A673 (cell line): ENCODE results near the gene PIGU.

Source experiments
- CTCF ChIP-seq: fragments of 300-800, 200-600 bp; sonication (generic); conservative IDR thresholded peaks from 2 replicates; pipeline ENCODE4 v1.5.1; 2017; ENCODE audit warnings: low read depth, mild to moderate bottlenecking, antibody characterized with exemption, low read length, moderate library complexity, mixed read lengths
- EZH2 ChIP-seq: fragments of 200-600 bp; sonication (generic); IDR thresholded peaks from 2 replicates; pipeline ENCODE4 v1.6.1; 2017; ENCODE audit warnings: borderline replicate concordance, low read depth, mild to moderate bottlenecking, mixed read lengths, antibody characterized with exemption, low read length; ENCODE audit not compliant: poor library complexity, severe bottlenecking

DNA sequence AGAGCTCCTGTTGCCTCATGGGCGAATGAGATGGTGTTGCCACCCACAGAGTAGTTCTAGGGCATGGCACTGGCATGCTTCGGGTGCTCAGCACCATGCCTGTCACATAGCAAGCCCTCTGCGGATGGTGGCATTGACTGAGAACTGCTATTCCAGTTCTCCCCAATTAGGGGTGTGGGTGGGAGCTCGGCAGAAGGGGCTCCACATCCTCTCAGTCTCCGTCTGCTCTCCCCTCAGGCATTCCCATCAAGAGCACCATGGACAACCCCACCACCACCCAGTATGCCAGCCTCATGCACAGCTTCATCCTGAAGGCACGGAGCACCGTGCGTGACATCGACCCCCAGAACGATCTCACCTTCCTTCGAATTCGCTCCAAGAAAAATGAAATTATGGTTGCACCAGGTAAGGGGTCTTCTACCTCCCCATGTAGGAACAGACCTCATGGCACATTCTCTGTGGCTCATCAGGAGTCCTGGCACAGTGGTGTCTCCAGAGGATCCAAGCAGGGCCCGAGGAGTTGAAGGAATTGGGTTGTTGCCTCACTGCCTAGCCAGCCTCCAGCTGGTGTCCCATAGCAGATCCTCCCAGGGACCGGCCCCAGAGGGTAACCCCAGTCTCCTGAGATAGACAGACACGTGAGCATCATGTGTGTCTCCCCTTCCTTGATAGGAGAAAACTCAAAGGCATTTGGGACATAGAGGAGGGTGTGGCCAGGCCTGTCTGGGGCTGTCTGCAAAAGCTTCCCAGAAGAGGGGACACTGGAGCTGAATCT lies 142.3 kb downstream of the PIGU start:
- no peak for TF ChIP-seq CTCF
- TF ChIP-seq EZH2: no peak
